HFFc6 (cell line): ENCODE data around the gene GSTM3. TPM values are rescaled to one million over a fixed set of nuclear protein-coding genes. Genes with fewer than 3 reads are reported as not detected.
"Not testable (repeated sequence)": the region's sequence is repeated elsewhere in the genome, so short reads cannot be mapped to it uniquely, and the experiment has no call there.

ENCODE experiments used
- DNase-seq: peaks from one replicate; pipeline ENCODE4 v3.0.0-alpha.2; 2018
- H3K27ac Mint-ChIP-seq: 2 replicates; pipeline ENCODE4 v1.8.0; 2020; ENCODE audit warnings: mild to moderate bottlenecking, mixed read lengths
- H3K27me3 Mint-ChIP-seq: 2 replicates; pipeline ENCODE4 v1.8.0; 2021; ENCODE audit warnings: mild to moderate bottlenecking, moderate library complexity, mixed read lengths; ENCODE audit not compliant: insufficient read depth
- H3K36me3 Mint-ChIP-seq: 2 replicates; pipeline ENCODE4 v1.8.0; 2021; ENCODE audit warnings: low read depth, mixed read lengths
- H3K4me1 Mint-ChIP-seq: 2 replicates; pipeline ENCODE4 v1.8.0; 2020; ENCODE audit warnings: low read depth, mixed read lengths
- H3K4me3 Mint-ChIP-seq: 2 replicates; pipeline ENCODE4 v1.8.0; 2020; ENCODE audit warnings: mild to moderate bottlenecking, moderate library complexity, mixed read lengths
- H3K9me3 Mint-ChIP-seq: 2 replicates; pipeline ENCODE4 v1.8.0; 2020; ENCODE audit warnings: mild to moderate bottlenecking, mixed read lengths
- CTCF ChIP-seq: fragments of 200-600 bp; sonication (generic); IDR thresholded peaks from 2 replicates; pipeline ENCODE4 v1.5.0; 2021; ENCODE audit warnings: antibody characterized with exemption, mild to moderate bottlenecking
- total RNA-seq, 6 experiments: library from RNA; stranded (reverse); fragmentation: NEBNext Ultra II Directional; extraction: Animal tissue kit (Norgen Biotek cat#: 25700); gene quantifications; 2 replicates in 1 of 6; 3 replicates in 5 of 6; pipeline ENCODE4 v1.2.3, GENCODE V29; 2021

The GSTM3 gene
- total RNA-seq, 6 experiments from 2014 or later = 36.9 to 51.3 (median 43.6) TPM

GRCh38 chr1:109751531-109752260, 10.9 kb upstream of the GSTM3 start:
- Mint-ChIP-seq H3K27ac (no peak overlapping the region), H3K4me1 (peaks cover 8% of the 10 kb centered on the region), H3K9me3 (peaks cover 11% of the 10 kb centered on the region), H3K4me3 (no peak overlapping the region), H3K36me3 (peaks cover 6% of the 10 kb centered on the region), H3K27me3 (peaks cover 45% of the 10 kb centered on the region)
- TF ChIP-seq CTCF = no peak
- no peak for DNase-seq

DNA sequence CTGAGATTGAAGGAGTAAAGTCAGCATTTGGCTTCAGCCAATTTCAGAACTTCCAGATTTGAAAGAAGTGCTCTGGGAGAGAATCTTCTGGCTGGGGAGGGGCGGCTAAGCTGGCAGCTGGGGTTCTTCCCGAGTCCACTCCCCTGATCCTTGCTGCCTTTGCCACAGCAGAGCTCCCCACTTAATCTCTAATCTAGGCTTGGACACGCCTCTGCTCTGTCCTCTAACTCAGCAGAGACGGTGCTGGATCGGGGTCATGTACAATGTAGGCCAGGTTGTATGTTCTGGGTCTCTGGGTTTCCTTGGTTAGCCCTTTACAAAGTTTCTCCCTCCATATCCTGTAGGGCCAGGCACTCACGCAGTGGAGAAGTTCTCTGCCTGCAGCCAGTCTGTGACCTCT, 10.1 kb upstream of the GSTM3 start:
- H3K9me3 Mint-ChIP-seq = peaks cover 11% of the 10 kb centered on the region
- no peak overlapping the region for H3K27ac Mint-ChIP-seq
- DNase-seq = no peak
- TF ChIP-seq CTCF = no peak
- peaks cover 8% of the 10 kb centered on the region for H3K4me1 Mint-ChIP-seq
- H3K4me3 Mint-ChIP-seq = no peak overlapping the region
- peaks cover 6% of the 10 kb centered on the region for H3K36me3 Mint-ChIP-seq
- H3K27me3 Mint-ChIP-seq = peaks cover 46% of the 10 kb centered on the region

DNA sequence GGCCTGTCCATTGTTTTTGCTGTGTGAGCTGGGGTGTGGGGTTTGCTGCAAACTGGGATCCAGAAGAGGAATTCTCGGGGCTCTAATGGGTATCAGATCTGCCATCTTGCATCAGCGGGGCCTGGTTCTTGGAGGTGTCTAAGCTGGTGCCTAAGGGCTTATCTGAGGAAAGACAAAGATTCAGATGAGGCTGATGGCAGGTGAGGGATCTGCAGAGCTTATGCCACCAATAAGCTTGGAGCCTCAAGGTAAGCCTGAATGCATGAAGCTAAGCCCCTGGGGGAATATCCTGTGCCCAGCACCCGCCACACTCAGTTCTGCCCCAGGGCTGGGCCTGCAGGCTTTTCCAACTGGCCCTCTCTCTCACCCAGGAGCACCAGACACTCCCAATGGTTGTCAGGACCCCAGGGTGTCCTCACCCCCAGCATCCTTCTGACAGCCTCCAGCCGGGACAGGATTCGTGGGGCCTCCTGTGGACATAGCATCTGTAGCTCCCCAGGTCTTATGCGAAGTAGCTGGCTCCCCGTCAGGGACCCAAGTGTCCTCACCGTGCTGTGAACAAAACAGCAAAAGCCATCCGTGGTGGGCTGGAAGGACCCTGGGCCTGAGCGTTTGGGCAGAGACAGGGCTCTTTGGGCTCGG, 9.5 kb upstream of the GSTM3 start:
- Mint-ChIP-seq H3K9me3 (peaks cover 11% of the 10 kb centered on the region), H3K4me3 (no peak overlapping the region), H3K36me3 (peaks cover 6% of the 10 kb centered on the region), H3K4me1 (peaks cover 8% of the 10 kb centered on the region), H3K27ac (no peak overlapping the region), H3K27me3 (peaks cover 46% of the 10 kb centered on the region)
- no peak for DNase-seq
- no peak for TF ChIP-seq CTCF

DNA sequence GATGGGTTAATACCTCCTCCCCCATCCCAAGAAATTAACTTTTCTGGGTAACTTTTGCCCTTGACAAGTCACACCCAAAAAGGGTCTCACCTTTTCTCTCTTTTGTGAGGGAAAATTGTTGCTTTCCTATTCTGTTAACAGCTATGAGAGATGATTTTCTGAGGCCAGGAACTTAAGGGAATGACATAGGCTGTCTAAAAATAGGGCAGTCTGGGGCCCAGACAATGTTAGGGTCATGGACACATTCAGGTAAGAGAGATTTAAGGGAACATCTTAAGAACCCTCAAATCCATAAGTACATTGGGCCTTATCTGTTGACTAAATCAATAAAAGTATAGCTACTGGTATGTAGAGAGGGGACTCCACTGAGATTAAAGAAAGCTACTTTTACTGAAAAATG, 8.4 kb upstream of the GSTM3 start:
- Mint-ChIP-seq H3K27ac (no peak overlapping the region), H3K36me3 (peaks cover 6% of the 10 kb centered on the region), H3K4me3 (no peak overlapping the region), H3K27me3 (peaks cover 48% of the 10 kb centered on the region), H3K9me3 (peaks cover 11% of the 10 kb centered on the region), H3K4me1 (peaks cover 8% of the 10 kb centered on the region)
- DNase-seq = no peak
- no peak for TF ChIP-seq CTCF

DNA sequence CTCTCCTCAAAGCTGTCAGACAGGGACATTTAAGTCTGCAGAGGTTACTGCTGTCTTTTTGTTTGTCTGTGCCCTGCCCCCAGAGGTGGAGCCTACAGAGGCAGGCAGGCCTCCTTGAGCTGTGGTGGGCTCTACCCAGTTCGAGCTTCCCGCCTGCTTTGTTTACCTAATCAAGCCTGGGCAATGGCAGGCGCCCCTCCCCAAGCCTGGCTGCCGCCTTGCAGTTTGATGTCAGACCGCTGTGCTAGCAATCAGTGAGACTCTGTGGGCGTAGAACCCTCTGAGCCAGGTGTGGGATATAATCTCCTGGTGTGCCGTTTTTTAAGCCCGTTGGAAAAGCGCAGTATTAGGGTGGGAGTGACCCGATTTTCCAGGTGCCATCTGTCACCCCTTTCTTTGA, 7.5 kb upstream of the GSTM3 start:
- not testable (repeated sequence) for H3K4me3 Mint-ChIP-seq, H3K36me3 Mint-ChIP-seq, DNase-seq, H3K27ac Mint-ChIP-seq, H3K4me1 Mint-ChIP-seq
- Mint-ChIP-seq H3K9me3 (peaks cover 11% of the 10 kb centered on the region), H3K27me3 (peaks cover 49% of the 10 kb centered on the region)
